NCI-H2227 (cell line): ENCODE data around the gene PDK4.

Experiments
- DNase-seq: peaks from one replicate; lab custom pipeline; 2025; ENCODE audit not compliant: unreplicated experiment; lab: John Stamatoyannopoulos, UW

Gene PDK4

GRCh38 chr7:95596198-95597063 lies at the start of gene PDK4:
Gene PDK4, minus strand, starts transcription at chr7:95596516. Its CDS starts 223 bp downstream, at chr7:95596293.
- DNase-seq, result peak; percentile 50

GRCh38 chr7:95642173-95642572 lies 45.9 kb upstream of the PDK4 start:
- no peak for DNase-seq

GRCh38 chr7:95636140-95636940 lies 40.0 kb upstream of the PDK4 start:
- DNase-seq, result no peak

GRCh38 chr7:95632609-95633008 lies 36.3 kb upstream of the PDK4 start:
- no peak for DNase-seq

GRCh38 chr7:95631527-95631926 lies 35.2 kb upstream of the PDK4 start:
- no peak for DNase-seq

GRCh38 chr7:95630702-95631458 lies 34.6 kb upstream of the PDK4 start:
- DNase-seq, result no peak

GRCh38 chr7:95628831-95629439 lies 32.6 kb upstream of the PDK4 start:
- no peak for DNase-seq

- no peak for DNase-seq
These were observed 27.5 kb upstream of the PDK4 start for GRCh38 chr7:95623788-95624187.

- no peak for DNase-seq
These were observed 26.5 kb upstream of the PDK4 start for GRCh38 chr7:95622859-95623258.

GRCh38 chr7:95622001-95622549 lies 25.8 kb upstream of the PDK4 start:
- DNase-seq, result no peak

GRCh38 chr7:95621404-95621803 lies 25.1 kb upstream of the PDK4 start:
- no peak for DNase-seq

GRCh38 chr7:95620631-95621030 lies 24.3 kb upstream of the PDK4 start:
- DNase-seq, result no peak

- no peak for DNase-seq
These were observed 23.6 kb upstream of the PDK4 start for GRCh38 chr7:95619921-95620320.

- DNase-seq, result no peak
These were observed 23.2 kb upstream of the PDK4 start for GRCh38 chr7:95619517-95619916.

GRCh38 chr7:95614442-95614940 lies 18.2 kb upstream of the PDK4 start:
- no peak for DNase-seq

- DNase-seq, result no peak
These were observed 14.9 kb upstream of the PDK4 start for GRCh38 chr7:95611224-95611623.

GRCh38 chr7:95609277-95609971 lies 13.1 kb upstream of the PDK4 start:
- DNase-seq, result no peak

GRCh38 chr7:95608359-95609173 lies 12.2 kb upstream of the PDK4 start:
- DNase-seq, result peak; percentile 39

- DNase-seq, result no peak
These were observed 11.2 kb upstream of the PDK4 start for GRCh38 chr7:95607561-95607960.
